Activated CD4-positive, CD25-positive, alpha-beta regulatory T cell (primary cell): ENCODE measurements around the gene TMEM119.
"Not testable (repeated sequence)": the region's sequence is repeated elsewhere in the genome, so short reads cannot be mapped to it uniquely, and the experiment has no call there.

Source experiments
- DNase-seq, 4 experiments: peaks; one replicate each; lab custom pipeline; 2025; lab: John Stamatoyannopoulos, UW

The TMEM119 gene

DNA sequence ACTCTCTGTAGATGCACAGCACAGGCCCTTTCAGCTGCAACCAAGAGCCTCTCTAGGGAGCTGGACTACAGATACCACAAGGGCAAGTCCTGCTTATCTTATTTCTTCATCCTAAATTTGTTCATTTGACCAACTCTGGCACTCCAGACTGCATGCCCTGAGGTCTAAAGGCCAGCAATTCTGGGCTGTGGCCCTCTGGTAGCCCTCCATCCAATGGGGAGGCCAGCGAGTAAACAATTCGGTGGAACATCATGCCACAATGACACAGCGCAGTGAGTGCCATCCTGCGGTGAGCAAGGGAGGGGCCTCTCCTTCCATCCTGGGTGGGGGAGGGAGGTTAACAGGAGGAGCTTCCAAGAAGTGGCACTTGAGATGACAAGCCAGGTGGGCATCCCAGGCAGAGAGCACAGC lies 36.5 kb upstream of the TMEM119 start:
- peak in 2 of 4 experiments; percentile 15 to 24 for DNase-seq

DNA sequence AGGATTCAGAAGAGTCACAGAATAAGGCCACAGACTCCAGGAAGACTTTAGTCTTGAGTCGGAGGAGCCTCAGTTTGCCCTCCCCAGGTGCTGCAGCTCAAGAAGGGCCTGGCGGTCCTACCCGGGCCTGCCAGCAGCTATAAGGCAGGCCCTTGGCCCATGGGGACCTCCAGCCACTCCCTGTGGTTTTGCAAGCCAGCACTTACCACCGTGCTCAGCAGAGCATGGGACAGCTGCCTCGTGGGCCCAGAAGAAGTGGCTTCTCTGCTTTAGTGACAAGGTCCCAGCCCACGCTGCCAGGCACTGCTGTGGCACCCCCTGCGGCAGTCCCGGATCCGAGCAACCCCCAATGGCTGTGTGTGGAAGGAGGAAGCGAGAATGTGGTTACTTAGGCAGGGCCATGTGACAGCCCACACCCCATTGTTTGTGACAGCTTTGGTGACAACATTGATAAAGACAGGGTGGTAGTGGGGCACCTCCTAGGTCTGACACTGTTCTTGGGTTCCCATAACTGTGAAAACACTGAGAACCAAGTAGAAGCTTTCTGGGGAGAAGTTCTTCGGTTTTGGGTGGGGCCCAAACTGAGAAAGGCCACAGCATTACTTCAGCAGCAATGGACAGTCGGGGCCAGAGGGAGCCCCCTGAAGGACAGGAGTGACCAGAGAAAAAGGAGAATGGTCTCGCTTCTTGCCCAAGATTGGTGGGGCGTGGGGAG lies 35.8 kb upstream of the TMEM119 start, which contains the start of gene SELPLG:
Gene SELPLG (minus strand): TSS at position 361 of the 715 bp plus-strand sequence. CDS start 9,587 bp downstream, outside the sequence.
- peak; percentile 42 to 77 (median 64) for DNase-seq

DNA sequence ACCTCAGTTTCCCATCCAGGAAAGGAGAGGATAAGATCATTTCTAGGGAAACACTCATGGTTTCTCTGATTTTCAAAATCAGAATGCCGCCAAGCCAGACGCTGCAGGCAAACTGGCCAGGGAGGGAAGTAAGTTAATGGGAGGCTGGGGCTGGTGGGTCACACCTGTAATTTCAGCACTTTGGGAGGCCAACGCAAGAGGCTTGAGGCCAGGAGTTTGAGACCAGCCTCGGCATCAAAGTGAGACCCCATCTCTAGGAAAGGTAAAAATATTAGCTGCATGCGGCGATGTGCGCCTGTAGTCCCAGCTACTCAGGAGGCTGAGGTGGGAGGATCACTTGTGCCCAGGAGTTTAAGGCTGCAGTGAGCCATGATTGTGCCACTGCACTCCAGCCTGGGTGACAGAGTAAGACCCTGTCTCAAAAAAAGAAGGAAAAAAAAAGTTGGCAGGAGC lies 35.2 kb upstream of the TMEM119 start:
- no peak for DNase-seq

DNA sequence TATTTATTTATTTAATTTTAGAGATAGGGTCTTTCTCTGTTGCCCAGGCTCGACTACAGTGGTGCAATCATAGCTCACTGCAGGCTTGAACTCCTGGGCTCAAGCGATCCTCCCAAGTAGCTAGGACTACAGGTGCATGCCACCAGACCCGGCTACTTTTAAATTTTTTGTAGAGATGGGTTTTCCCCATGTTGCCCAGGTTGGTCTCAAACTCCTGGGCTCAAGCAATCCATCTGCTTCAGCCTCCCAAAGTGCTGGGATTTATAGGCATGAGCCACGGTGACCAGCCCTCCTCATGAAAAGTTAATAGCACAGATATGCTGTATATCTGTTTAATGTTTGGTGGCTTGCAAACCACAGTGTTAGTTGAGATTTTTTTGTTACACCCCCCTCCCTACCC lies 33.4 kb upstream of the TMEM119 start:
- DNase-seq = not testable (repeated sequence)

DNA sequence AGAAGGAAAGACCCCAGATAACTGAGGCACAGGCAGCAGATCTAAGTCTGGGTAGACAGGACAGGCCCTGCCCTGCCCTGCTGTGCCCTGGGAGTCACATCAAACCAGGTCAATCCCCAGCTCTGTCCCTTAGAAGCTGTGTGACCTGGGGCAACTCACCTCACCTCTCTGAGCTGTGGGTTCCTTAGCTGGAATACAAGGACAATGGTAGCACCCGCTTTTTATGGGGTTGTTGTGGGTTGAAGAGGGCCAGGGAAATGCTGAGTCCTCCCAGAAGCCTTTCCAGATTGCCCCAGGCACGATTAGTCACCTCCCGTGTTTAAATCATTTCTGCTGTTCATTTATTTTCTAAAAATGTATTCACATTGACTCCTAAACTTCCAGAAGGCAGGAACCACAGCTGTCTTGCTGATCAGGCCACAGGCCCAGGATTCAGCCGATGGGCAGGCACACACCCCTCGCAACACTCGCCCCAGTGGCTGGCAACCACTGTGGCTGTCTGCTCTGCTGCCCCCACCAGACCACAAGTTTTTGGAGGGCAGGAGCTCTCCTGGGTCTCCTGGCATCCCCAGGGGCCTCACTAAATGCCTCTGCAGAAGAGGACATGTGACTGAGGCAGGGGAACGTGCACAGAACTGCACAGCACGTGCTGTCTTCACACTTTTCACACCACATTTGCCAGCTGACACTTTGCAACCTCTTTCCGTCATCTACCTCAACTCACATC lies 32.8 kb upstream of the TMEM119 start:
- no peak for DNase-seq

DNA sequence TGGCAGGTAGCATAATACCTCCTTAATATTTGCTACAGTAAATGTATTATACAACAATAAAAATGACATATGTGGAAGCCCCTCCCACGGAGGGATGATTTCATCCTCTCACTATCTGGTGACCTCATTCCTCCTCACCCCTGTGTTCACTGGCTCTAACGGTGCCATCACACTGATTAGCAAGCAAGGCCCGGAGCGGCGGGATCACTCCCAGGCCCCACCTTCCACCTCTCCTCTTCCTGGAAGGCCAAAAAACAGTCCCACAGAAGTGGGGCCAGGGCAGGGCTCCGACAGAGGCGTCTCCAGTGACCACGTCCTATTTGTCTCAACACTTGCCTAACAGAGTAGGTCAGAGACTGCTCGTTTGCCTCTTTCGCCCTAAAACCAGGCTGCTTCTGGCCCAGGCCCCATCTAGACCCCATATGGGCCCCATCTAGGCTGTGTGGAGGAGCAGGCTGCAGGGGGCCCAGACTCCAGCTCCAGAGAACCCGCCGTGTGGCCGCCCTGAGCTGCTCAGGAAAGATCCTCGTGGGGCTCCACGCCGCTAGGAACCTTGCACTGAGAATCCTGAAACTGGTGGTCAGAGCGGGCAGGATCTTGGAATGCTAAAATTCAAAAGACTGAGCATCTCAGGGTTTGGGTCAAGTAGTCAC lies 32.1 kb upstream of the TMEM119 start:
- peak in 1 of 4 experiments; percentile 40 for DNase-seq

DNA sequence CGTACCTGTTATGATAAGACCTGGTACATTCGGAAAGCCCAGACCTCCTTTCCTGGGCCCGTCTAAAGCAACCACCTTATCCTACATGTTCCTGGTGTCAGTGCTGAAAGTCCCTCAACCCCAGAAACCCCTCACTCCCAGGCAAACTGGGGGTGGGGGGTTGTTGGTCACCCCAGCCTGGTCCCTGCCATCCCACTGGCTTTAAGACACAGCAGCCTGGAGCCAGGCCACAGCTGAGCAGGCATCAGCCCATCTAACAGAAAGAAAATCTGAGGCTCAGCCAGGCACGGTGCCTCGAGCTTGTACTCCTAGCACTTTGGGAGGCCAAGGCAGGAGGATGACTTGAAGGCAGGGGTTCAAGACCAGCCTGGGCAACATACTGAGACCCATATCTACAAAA lies 31.3 kb upstream of the TMEM119 start:
- DNase-seq = no peak

DNA sequence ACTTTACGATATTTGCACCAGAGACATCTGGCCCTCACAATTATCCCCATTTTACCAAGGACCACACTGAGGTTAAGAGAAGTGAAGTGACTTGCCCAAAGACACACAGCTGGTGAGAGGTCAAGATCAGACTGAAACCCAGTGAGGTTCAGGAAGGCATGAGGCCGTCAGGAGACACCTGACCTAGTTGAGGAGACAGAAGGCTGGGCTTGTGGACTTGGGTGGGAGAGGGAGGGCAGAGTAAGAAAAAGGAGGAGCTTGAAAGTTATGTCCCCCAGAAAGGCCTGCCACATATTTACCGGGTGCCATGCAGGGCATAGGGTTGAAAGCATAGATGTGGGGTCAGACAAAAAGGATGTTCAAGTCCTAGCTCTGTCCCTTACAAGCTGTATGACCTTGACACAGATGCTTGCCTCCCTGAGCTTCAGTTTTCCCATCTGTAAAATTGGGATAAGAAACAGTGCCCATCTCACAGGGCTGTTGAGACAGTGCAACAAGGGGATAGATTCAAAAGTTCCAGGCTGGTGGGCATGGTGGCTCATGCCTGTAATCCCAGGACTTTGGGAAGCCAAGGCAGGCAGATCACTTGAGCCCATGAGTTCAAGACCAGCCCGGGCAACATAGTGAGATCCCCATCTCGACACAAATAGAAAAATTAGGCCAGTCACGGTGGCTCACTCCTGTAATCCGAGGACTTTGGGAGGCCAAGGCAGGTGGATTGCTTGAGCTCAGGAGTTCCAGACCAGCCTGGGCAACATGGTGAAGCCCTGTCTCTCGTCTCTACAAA lies 29.4 kb upstream of the TMEM119 start:
- DNase-seq = no peak

DNA sequence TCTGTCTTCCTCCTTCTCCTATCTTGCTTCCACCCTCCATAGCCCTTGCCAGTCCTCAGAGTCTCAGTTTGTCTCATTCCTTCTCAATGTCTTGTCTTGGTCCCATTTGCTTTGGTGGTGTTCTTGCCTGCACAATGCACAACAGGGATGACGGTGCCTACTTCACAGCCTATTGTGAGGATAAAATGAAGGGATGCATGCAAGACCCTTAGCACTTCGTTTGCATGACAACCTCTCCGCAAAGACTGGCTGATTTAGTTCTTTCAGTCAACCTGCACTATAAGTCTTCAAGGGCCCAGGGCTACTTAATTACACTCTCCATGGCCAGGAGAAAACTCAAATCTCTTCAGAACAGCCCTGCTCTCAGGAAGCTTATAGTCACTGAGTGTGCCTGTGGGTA lies 27.3 kb upstream of the TMEM119 start:
- no peak for DNase-seq

DNA sequence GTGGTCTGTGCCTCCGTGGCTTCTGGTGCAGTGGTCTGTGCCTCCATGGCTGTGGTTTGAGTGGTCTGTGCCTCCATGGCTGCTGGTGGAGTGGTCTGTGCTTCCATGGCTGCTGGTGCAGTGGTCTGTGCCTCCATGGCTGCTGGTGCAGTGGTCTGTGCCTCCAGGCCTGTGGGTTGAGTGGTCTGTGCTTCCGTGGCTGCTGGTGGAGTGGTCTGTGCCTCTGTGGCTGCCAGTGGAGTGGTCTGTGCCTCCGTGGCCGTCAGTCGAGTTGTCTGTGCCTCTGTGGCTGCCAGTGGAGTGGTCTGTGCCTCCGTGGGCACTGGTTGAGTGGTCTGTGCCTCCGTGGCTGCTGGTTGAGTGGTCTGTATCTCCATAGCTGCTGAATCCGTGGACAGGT lies 25.7 kb upstream of the TMEM119 start:
- DNase-seq = no peak

DNA sequence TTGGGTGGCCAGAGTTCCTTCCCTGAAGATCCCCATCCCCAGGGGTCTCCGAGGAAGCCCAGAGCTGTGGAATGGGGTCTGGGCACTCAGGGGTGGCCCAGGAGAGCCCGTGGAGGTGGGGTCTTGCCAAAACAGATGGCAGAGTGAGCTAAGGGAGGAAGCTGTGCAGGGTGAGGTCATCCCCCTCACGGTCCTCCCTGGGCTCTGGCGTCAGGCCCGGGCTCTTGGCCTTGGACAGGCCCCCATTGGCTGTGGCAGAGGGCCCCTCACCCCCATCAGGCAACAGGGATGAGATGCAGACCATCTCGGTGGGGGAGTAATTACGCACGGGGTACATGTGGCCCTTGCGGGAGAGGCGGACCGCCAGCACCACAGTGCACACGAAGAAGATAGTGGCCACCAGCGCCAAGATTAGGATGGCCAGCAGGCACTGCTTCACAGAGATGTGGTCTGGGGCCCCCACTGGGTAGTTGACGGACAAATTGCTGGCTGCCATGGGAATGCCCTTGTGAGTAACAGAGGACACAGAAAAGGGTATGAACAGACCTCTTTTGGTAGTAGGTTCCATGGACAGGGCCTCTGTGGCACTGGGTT lies 25.1 kb upstream of the TMEM119 start:
- no peak for DNase-seq

DNA sequence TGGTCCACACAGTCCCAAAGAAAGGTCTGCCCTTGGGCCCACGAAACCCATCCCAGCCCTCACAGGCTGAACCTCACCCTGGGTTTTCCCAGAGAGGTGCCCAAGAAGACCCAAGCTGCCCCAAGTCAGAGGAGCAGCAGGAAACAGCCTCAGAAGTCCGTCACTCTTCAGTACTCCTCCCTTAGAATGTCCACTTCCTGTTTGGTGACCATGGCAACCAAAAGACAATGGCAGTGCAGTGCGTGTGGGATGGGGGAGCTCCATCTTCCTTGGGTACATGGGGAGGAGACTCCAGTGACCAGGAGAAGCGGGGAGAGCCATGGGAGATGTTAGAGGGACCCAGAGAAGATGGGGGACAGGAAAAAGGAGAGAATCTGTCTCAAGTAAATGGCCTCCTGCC lies 24.5 kb upstream of the TMEM119 start:
- no peak for DNase-seq

DNA sequence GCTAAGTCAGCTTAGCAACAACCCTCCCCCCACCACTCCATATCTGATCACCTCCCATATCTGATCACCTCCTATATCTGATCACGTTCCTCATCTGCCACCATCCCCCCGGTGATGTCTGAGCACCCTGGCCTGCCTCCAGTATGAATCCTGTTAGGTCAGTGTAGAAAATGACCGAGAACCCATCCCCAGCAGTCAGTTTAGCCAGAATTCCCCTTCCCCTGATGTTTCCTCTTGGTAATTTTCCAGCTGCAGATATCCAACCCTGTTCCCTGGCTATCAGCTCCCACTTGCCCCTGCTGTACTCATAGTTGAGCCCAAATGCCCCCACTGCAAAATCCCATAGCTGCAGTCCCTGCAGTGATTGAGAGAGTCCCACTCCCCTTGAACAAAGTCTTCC lies 23.3 kb upstream of the TMEM119 start:
- DNase-seq = no peak

DNA sequence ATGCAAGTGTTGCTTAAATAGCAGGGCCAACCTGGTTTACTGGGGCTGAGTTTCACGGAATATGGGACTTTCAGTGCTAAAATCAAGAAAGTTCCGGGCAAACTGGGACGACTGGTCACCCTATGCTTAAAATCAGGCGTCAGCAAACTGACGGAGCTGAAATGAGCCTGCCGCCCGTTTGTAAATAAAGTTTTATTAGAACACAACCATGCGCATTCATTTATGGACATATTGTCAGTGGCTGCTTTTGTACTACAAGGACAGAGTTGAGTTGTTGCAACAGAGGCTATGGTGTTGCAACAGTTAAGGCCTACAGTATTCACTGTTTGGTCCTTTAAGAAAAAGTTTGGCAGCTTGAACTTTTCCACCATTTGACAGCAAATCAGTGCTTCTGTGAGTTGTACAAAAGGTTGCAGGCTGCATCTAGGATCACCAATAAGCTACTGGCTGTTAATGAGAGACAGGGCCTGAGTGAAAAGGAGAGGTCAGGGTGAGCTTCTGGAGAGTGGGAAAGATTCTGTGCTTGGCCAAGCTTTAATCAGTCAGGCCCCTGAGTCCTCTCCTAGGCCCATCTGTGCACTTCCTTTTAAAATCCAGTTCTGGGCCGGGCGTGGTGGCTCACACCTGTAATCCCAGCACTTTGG lies 22.5 kb upstream of the TMEM119 start:
- no peak for DNase-seq

DNA sequence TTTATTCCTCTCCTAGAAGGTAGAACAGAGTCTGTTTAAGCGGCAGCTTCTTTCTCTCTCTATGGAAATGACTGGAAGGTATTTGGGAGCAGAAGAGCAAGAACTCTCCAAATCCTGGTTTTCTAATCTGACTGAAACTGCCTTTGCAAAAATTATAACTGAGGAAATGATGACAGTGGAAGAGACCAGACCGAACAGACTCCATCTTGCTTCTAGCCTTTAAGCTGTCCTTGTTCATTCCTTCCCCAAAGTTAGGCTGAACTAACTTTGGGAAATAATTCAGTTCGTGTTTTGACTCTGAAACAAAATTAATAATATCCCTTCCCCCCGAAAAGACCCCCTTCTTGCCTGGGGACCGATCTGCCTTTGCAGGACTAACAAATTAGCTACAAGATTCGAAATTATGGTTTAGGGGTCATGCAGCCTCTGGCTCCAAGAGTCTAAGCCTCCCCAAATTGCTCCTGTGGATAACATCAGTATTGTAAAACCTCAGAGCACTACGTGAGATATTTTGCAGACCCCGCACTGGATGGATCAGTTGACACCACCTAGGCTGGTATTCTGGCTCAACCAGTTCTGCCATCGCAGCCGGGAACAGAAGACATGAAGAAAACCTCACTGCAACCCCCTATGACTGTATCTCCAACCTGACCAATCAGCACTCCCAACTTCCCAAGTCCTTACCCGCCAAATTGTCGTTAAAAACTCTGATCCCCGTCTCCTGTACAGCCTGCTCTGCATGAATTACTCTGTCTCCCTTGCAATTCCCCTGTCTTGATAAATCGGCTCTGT lies 21.7 kb upstream of the TMEM119 start:
- DNase-seq = no peak

DNA sequence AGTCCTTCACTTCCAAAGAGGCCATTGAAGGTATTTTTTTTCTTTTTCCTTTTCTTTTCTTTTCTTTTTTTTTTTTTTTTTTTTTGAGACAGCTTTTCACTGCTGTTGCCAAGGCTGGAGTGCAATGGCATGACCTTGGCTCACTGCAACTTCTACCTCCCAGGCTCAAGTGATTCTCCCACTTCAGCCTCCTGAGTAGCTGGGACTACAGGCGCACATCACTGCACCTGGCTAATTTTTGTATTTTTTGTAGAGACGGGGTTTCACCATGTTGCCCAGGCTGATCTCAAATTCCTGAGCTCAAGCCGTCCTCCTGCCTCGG lies 21.0 kb upstream of the TMEM119 start:
- not testable (repeated sequence) for DNase-seq

DNA sequence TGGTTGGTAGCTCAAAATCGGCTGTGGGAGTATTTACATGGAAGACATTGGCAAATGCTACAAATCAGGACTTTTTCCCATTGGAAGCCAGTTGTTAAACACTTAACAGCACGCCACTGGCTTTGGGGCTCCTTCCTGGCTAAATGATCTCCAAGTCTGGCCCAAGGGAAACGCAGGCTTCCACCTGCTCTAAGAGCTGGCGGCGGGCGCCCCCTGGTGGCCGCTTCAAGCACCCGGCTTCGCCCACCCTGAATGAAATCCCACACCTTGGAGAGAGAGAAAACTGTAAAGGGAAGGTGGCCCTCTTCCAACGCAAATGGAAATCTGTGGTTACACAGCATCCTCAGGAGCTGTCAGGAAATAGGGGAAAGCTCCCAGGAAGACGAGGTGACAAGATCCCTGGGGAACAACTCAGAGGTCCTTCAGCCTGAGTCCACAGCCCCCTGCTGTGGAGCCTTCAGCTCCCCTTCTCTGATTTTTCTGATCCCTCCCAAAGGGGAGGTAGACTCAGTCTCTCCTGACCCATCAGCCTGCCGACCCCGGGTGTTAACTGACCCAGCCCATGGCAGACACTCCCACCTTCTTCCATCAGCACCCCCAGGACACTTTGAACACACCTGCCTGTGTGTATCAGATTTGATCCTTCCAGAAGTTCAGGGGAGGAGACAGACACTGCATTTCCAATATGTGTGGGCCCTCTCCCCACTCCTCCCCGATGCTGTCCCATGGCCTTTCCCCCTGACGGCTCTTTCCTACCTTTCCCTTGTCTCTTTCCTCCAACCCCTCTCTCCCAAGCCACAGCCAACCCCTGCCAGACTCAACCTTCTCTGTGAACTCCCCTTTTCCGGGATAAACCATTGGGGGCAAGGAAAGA lies 20.4 kb upstream of the TMEM119 start:
- DNase-seq = peak; percentile 56 to 67 (median 59)

DNA sequence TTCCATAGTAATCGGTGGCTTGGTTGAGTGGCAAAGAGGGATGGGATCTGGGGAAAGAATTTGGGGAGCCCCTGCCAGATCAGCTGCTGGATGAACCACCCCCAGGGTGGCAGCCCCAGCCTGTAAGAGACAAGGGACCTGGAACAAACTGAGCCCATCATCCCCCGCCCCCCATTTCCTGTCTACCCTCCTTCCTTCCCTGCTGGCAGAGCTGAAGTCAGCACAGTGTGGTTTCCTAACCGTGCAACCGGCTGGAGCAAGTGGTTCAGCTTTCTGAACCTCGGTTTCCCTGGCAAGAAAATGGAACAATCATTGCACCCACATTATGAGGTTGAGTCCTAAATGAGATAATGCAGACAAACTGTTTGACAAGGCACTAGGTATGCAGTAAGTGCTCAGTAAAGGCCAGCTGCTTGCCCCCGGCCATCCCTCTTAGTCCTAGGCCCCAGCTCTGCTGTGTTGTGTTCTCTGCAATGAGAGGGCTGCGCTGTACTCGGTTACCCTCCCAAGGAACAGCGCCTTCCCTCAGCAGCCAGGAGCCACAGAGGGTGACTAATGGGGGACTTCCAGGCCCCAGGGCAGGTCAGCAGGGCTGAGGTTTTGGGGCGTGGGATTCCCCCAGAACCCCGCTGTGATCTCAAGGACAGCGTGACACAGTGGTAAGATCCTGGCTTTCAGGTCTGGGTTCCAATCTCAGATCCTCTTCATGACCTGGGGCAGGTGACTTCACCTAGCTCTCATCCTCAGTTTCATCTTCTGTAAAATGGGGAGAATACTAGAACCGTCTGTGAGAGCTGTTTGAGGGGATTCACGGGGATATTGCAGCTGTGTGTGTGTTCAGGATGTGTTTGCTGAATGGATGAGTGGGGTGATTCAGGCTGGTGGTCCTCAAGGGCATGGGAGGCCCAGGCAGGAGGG lies 19.3 kb upstream of the TMEM119 start:
- peak; percentile 16 to 61 (median 45) for DNase-seq
